ENCODE measurements around the gene CNOT1. TPM values are rescaled to one million over a fixed set of nuclear protein-coding genes. Genes with fewer than 3 reads are reported as not detected.

CNOT1 gene
- polyA plus RNA-seq, 1 donor from 2014 or later, result 66.2 TPM

DNA sequence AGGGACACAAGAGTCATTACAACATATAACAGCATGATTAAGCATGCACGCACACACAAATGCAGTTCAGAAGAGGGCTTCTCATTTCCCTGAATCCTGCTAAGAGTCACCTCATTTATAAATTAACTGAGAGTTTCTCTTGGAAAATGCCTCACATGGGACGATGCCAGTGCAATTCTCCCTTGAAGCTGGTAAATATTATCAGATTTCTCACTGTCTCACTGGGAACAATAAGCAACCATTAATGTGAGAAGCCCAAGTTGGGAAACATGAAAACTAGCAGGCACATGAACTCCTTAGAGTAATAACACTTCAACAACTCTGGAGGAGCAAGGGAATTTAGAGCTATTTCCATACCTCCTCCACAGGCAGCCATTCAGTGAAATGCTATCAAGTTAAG is 87.9 kb downstream of the CNOT1 start:
- Histone ChIP-seq H3K36me3 (ENCODE audit: insufficient read depth, low read length) (peaks cover 25% of the 10 kb centered on the region), H2AFZ (ENCODE audit: low read depth, low read length) (no peak overlapping the region), H3K27me3 (ENCODE audit: insufficient read depth, low read depth, low read length) (no peaks in the 10 kb centered on the region), H3K9ac (ENCODE audit: low read length) (no peak overlapping the region), H4K20me1 (ENCODE audit: insufficient read depth) (no peaks in the 10 kb centered on the region), H3K4me3 (ENCODE audit: low read length) (no peak overlapping the region), H3K27ac (ENCODE audit: low read length) (no peak overlapping the region), H3K79me2 (replicated peaks; ENCODE audit: insufficient read depth, low read length) (no peaks in the 10 kb centered on the region), H3K4me2 (ENCODE audit: low read length) (no peak overlapping the region), H3K9me3 (ENCODE audit: low read length) (no peaks in the 10 kb centered on the region), H3K9me2 (ENCODE audit: insufficient read depth, low read length) (no peaks in the 10 kb centered on the region), H3F3A (ENCODE audit: insufficient read depth, low read length, poor library complexity, severe bottlenecking) (no peaks in the 10 kb centered on the region)
- TF ChIP-seq, protein P1, sequence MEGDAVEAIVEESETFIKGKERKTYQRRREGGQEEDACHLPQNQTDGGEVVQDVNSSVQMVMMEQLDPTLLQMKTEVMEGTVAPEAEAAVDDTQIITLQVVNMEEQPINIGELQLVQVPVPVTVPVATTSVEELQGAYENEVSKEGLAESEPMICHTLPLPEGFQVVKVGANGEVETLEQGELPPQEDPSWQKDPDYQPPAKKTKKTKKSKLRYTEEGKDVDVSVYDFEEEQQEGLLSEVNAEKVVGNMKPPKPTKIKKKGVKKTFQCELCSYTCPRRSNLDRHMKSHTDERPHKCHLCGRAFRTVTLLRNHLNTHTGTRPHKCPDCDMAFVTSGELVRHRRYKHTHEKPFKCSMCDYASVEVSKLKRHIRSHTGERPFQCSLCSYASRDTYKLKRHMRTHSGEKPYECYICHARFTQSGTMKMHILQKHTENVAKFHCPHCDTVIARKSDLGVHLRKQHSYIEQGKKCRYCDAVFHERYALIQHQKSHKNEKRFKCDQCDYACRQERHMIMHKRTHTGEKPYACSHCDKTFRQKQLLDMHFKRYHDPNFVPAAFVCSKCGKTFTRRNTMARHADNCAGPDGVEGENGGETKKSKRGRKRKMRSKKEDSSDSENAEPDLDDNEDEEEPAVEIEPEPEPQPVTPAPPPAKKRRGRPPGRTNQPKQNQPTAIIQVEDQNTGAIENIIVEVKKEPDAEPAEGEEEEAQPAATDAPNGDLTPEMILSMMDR (IDR thresholded peaks at IDR 0.05; ENCODE audit: poor library complexity, severe bottlenecking), result no peak
- no peak for TF ChIP-seq REST (IDR thresholded peaks at IDR 0.05; ENCODE audit: borderline replicate concordance)
- no peak for TF ChIP-seq RAD21 (conservative IDR thresholded peaks at IDR 0.05)
- no peak for TF ChIP-seq MXI1 (conservative IDR thresholded peaks at IDR 0.05; ENCODE audit: poor library complexity, severe bottlenecking)
- no peak for TF ChIP-seq SMC3 (conservative IDR thresholded peaks at IDR 0.05; ENCODE audit: poor library complexity)
- no peak for TF ChIP-seq EP300 (conservative IDR thresholded peaks at IDR 0.05; ENCODE audit: poor library complexity, severe bottlenecking)
- TF ChIP-seq TAF1 (IDR thresholded peaks at IDR 0.05; ENCODE audit: low read depth), result no peak
- TF ChIP-seq EZH2 (IDR thresholded peaks at IDR 0.05; ENCODE audit: borderline replicate concordance, insufficient read depth, low read length, poor library complexity, severe bottlenecking), result no peak
- no peak for TF ChIP-seq POLR2AphosphoS5 (IDR thresholded peaks at IDR 0.05)

DNA sequence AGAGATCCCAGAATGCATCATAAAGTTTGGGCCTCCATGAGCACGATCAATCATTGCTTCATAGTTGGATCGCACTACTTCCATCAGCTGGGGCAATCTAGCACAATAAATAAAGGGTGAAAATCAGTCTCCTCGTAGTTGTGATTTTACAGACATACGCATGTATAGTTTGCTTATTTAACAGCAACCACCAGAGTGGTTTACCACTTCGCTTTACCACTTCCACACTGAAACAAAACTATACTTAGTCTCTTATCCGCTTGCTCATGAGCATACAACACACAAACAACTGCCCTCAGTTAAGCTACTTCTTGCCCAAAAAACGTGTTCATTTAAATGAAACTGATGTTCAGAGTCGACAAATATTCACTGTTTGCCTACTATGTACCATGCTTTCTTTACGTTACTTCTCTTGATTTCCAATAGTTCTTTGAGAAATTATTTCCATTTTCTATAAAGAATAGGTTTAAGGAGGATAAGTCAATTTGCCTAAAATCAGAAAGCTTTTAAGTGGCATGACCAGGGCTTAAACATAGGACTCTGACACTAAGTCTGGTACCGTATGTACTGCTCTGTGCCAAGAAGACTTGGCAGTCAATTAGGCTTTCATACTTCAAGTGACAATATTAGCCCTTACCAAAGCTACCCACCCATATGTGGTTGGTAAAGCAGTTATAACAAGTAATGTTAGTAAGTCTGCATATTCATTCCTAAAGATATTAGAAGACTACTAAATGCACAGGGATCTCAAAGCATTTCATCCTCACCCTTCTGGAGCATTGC is 92.3 kb downstream of the CNOT1 start:
- Histone ChIP-seq H3K4me2 (ENCODE audit: low read length) (no peak overlapping the region), H2AFZ (ENCODE audit: low read depth, low read length) (no peak overlapping the region), H3K9me2 (ENCODE audit: insufficient read depth, low read length) (no peaks in the 10 kb centered on the region), H3K36me3 (ENCODE audit: insufficient read depth, low read length) (peaks cover 25% of the 10 kb centered on the region), H3F3A (ENCODE audit: insufficient read depth, low read length, poor library complexity, severe bottlenecking) (no peaks in the 10 kb centered on the region), H3K79me2 (replicated peaks; ENCODE audit: insufficient read depth, low read length) (no peaks in the 10 kb centered on the region), H4K20me1 (ENCODE audit: insufficient read depth) (no peaks in the 10 kb centered on the region), H3K9ac (ENCODE audit: low read length) (no peak overlapping the region), H3K4me3 (ENCODE audit: low read length) (no peak overlapping the region), H3K27me3 (ENCODE audit: insufficient read depth, low read depth, low read length) (no peaks in the 10 kb centered on the region), H3K27ac (ENCODE audit: low read length) (no peak overlapping the region), H3K9me3 (ENCODE audit: low read length) (no peaks in the 10 kb centered on the region)
- no peak for TF ChIP-seq POLR2AphosphoS5 (IDR thresholded peaks at IDR 0.05)
- TF ChIP-seq RAD21 (conservative IDR thresholded peaks at IDR 0.05), result no peak
- TF ChIP-seq TAF1 (IDR thresholded peaks at IDR 0.05; ENCODE audit: low read depth), result no peak
- TF ChIP-seq SMC3 (conservative IDR thresholded peaks at IDR 0.05; ENCODE audit: poor library complexity), result no peak
- no peak for TF ChIP-seq REST (IDR thresholded peaks at IDR 0.05; ENCODE audit: borderline replicate concordance)
